HG02588 (cell line): Measurements from ENCODE around the gene KRTAP6-1.

ENCODE experiments used
- ATAC-seq: cut with Tn5 transposase; IDR thresholded peaks from one replicate; pipeline ENCODE4 v1.9.1; 2021; ENCODE audit warnings: mild to moderate bottlenecking, moderate library complexity; ENCODE audit not compliant: unreplicated experiment

KRTAP6-1 gene

DNA sequence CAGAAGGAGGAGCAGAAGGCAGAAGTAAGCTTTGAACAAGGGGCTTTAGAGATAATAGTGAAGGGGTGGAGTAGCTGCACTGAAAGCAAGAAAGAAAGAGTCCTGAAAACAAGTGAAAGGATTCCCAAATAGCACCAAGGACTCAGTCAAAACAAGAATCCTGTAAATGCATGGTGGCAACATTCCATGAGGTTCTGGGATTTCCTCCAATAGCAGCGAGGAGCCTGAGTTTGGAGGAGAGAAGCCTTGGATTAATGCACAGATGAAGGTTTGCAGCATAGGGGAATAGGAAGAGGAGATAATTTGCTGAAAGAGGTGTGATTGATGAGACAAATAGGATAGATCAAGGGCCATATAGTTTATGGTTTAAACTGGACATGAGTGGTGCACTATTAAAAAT lies 34.4 kb downstream of the KRTAP6-1 start:
- ATAC-seq = no peak

DNA sequence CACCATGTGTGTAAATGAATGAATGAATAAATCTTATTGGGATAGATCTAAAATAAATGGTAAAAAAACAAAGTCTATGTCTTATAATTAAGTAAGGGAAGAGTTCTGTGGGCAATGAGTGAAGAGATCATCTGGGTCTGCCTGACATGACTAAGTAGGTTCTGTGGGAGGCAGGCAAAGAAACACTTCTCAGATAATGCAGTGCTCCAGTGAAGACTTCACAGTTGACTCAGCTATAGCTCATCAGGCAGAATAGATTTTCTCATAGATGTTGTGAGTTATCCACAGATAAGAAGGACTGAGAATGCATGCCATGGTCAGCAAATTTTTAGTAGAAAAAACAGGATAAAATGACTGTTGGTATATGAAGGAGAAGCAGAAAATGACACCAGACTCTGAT lies 36.0 kb downstream of the KRTAP6-1 start:
- no peak for ATAC-seq

GRCh38 chr21:30567617-30568016 lies 46.1 kb downstream of the KRTAP6-1 start:
- no peak for ATAC-seq

GRCh38 chr21:30563630-30564029 lies 50.1 kb downstream of the KRTAP6-1 start:
- no peak for ATAC-seq
